HL-60 (cell line): ENCODE measurements around the gene TMEM86B.
A peak's percentile ranks its signal among the peaks of the same experiment; 100 is the strongest.

Experiments
- DNase-seq, 2 experiments: peaks; one replicate each; pipeline ENCODE4 v3.0.0-alpha.2; 2010 to 2020; ENCODE audit warnings: low read depth in 1 of 2, low spot score in 1 of 2
- H3K27ac ChIP-seq: fragments of 250-450 bp; sonication (Bioruptor Pico); replicated peaks from 2 replicates; pipeline ENCODE4 v1.5.1; 2020; ENCODE audit warnings: mild to moderate bottlenecking, moderate library complexity
- H3K27me3 ChIP-seq: fragments of 250-450 bp; sonication (Bioruptor Pico); 2 replicates; pipeline ENCODE4 v1.5.1; 2021; ENCODE audit warnings: mild to moderate bottlenecking, moderate library complexity; ENCODE audit not compliant: insufficient read depth, poor library complexity, severe bottlenecking
- H3K4me3 ChIP-seq: replicated peaks from 2 replicates; pipeline ENCODE4 v1.5.1; 2011; ENCODE audit warnings: mild to moderate bottlenecking, control low read depth, low read length; ENCODE audit not compliant: insufficient read depth
- GABPA ChIP-seq: IDR thresholded peaks from 2 replicates; pipeline ENCODE4 v1.6.1; 2012; ENCODE audit warnings: low read depth
- POLR2AphosphoS5 ChIP-seq: IDR thresholded peaks from 2 replicates; pipeline ENCODE4 v1.6.1; 2012; ENCODE audit warnings: low read depth
- SPI1 ChIP-seq: IDR thresholded peaks from 2 replicates; pipeline ENCODE4 v1.6.1; 2012; ENCODE audit warnings: low read depth, mild to moderate bottlenecking, borderline replicate concordance
- TF ChIP-seq, protein P1 (sequence below): IDR thresholded peaks from one replicate; pipeline ENCODE4 v1.5.1; 2011; ENCODE audit warnings: low read length, control low read depth, inconsistent platforms; ENCODE audit not compliant: insufficient read depth
- TF ChIP-seq, protein P2 (sequence below): IDR thresholded peaks from 2 replicates; pipeline ENCODE4 v1.6.1; 2012; ENCODE audit warnings: low read depth; ENCODE audit not compliant: insufficient replicate concordance

The TMEM86B gene

GRCh38 chr19:55228015-55228391 lies 560 bp downstream of the TMEM86B start:
- no peak for DNase-seq
- TF ChIP-seq, protein P1, sequence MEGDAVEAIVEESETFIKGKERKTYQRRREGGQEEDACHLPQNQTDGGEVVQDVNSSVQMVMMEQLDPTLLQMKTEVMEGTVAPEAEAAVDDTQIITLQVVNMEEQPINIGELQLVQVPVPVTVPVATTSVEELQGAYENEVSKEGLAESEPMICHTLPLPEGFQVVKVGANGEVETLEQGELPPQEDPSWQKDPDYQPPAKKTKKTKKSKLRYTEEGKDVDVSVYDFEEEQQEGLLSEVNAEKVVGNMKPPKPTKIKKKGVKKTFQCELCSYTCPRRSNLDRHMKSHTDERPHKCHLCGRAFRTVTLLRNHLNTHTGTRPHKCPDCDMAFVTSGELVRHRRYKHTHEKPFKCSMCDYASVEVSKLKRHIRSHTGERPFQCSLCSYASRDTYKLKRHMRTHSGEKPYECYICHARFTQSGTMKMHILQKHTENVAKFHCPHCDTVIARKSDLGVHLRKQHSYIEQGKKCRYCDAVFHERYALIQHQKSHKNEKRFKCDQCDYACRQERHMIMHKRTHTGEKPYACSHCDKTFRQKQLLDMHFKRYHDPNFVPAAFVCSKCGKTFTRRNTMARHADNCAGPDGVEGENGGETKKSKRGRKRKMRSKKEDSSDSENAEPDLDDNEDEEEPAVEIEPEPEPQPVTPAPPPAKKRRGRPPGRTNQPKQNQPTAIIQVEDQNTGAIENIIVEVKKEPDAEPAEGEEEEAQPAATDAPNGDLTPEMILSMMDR = no peak
- TF ChIP-seq SPI1 = no peak
- TF ChIP-seq, protein P2, sequence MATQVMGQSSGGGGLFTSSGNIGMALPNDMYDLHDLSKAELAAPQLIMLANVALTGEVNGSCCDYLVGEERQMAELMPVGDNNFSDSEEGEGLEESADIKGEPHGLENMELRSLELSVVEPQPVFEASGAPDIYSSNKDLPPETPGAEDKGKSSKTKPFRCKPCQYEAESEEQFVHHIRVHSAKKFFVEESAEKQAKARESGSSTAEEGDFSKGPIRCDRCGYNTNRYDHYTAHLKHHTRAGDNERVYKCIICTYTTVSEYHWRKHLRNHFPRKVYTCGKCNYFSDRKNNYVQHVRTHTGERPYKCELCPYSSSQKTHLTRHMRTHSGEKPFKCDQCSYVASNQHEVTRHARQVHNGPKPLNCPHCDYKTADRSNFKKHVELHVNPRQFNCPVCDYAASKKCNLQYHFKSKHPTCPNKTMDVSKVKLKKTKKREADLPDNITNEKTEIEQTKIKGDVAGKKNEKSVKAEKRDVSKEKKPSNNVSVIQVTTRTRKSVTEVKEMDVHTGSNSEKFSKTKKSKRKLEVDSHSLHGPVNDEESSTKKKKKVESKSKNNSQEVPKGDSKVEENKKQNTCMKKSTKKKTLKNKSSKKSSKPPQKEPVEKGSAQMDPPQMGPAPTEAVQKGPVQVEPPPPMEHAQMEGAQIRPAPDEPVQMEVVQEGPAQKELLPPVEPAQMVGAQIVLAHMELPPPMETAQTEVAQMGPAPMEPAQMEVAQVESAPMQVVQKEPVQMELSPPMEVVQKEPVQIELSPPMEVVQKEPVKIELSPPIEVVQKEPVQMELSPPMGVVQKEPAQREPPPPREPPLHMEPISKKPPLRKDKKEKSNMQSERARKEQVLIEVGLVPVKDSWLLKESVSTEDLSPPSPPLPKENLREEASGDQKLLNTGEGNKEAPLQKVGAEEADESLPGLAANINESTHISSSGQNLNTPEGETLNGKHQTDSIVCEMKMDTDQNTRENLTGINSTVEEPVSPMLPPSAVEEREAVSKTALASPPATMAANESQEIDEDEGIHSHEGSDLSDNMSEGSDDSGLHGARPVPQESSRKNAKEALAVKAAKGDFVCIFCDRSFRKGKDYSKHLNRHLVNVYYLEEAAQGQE = no peak
- H3K27me3 ChIP-seq = no peaks in the 10 kb centered on the region
- H3K27ac ChIP-seq = no peak overlapping the region
- no peak overlapping the region for H3K4me3 ChIP-seq

DNA sequence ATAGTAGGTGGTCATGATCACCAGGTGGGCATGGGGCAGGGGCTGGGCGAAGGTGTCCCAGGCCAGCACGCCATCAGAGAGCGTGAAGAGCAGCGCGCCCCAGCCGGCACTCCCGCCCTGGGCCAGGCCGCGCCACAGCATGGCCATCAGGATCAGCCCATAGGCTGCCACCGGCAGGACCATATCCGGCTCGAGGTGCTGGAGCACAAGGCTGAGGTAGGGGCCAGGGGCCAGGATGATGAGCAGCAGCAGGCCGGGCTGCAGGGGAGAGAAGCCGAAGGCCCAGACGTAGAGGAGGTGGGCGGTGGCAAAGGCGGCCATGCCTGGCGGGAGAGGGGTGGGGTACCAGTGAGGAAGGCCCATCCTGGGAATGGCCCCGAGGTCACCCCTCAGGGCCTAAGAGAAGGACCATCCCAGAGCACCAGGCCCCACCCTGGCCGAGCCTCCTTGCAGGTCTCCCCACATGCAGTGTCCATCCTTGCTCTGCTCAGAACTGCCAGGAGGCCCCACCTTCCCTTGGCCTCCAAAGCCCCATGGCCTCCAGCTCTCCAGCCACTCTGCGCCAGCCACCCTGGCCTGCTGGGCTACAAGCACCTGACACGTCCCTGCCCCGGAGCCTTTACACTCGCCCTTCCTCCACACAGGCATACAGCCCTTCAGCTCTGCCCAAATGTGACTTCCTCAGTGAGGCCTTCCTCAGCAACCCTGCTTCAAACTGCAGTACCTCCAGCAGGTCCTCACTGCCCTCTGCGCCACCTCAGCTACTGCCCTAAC lies 1.1 kb downstream of the TMEM86B start:
- H3K27ac ChIP-seq = no peak overlapping the region
- no peak overlapping the region for H3K4me3 ChIP-seq
- no peaks in the 10 kb centered on the region for H3K27me3 ChIP-seq
- no peak for DNase-seq
- no peak for TF ChIP-seq SPI1
- TF ChIP-seq POLR2AphosphoS5 = peak; percentile 33; the same call in 1 of the 2 replicates
- TF ChIP-seq, protein P1 = no peak
- TF ChIP-seq GABPA = no peak
- TF ChIP-seq, protein P2 = no peak

DNA sequence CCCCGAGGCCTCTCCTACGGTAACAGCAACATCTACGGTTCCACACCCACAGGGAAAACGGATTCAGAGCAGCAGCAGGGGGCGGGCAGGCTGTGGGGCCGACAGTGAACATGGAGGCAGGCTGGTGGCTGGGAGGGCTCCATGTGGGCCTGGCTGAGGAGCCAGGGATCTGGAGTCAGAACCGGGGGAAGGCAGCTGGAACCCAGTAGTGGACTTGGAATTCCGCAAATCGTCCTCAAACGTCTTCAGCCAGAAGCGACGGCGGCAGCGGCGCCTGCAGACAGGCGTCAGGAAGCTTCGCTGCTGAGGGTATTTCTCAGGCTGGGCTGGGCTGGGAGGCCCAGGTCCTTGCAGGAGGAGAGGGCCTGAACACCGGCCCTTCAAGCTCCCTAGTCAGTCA lies 1.8 kb downstream of the TMEM86B start:
- no peak for DNase-seq
- H3K4me3 ChIP-seq = no peak overlapping the region
- TF ChIP-seq GABPA (no peak), POLR2AphosphoS5 (no peak), SPI1 (no peak)
- TF ChIP-seq, protein P1 = no peak
- TF ChIP-seq, protein P2 = no peak
- H3K27me3 ChIP-seq = no peaks in the 10 kb centered on the region
- no peak overlapping the region for H3K27ac ChIP-seq
